GM19025 (cell line): Measurements from ENCODE around the gene KRTAP4-9.
"Not testable (repeated sequence)": the region's sequence is repeated elsewhere in the genome, so short reads cannot be mapped to it uniquely, and the experiment has no call there.

ENCODE experiments used
- ATAC-seq: cut with Tn5 transposase; IDR thresholded peaks from one replicate; pipeline ENCODE4 v1.9.1; 2021; ENCODE audit warnings: mild to moderate bottlenecking, low read depth, moderate library complexity; ENCODE audit not compliant: unreplicated experiment

The KRTAP4-9 gene

GRCh38 chr17:41096055-41096454 lies 9.1 kb upstream of the KRTAP4-9 start:
- no peak for ATAC-seq

- no peak for ATAC-seq
Measured at GRCh38 chr17:41098042-41098441, 7.1 kb upstream of the KRTAP4-9 start, which contains the start of gene KRTAP4-8. TSS of gene KRTAP4-8 (minus strand) at chr17:41098142. CDS start at chr17:41098084, 58 bp downstream.

- ATAC-seq: no peak
Measured at GRCh38 chr17:41098481-41098880, 6.7 kb upstream of the KRTAP4-9 start.

GRCh38 chr17:41099682-41100480 lies 5.3 kb upstream of the KRTAP4-9 start:
- not testable (repeated sequence) for ATAC-seq

- ATAC-seq: no peak
Measured at GRCh38 chr17:41101586-41102259, 3.5 kb upstream of the KRTAP4-9 start, which contains the start of gene KRTAP4-16. TSS of gene KRTAP4-16 (minus strand) at chr17:41102209. CDS start at chr17:41102209, 0 bp downstream.

- ATAC-seq: no peak
Measured at GRCh38 chr17:41103896-41104295, 1.3 kb upstream of the KRTAP4-9 start.

GRCh38 chr17:41104386-41105038 lies 677 bp upstream of the KRTAP4-9 start:
- not testable (repeated sequence) for ATAC-seq

GRCh38 chr17:41107941-41108450 lies 2.8 kb downstream of the KRTAP4-9 start:
- no peak for ATAC-seq

- not testable (repeated sequence) for ATAC-seq
Measured at GRCh38 chr17:41108728-41109386, 3.7 kb downstream of the KRTAP4-9 start.

- ATAC-seq: no peak
Measured at GRCh38 chr17:41111151-41111885, 6.1 kb downstream of the KRTAP4-9 start.

GRCh38 chr17:41116297-41116696 lies 11.1 kb downstream of the KRTAP4-9 start:
- ATAC-seq: no peak

GRCh38 chr17:41117846-41118386 lies 12.7 kb downstream of the KRTAP4-9 start, which contains the start of gene KRTAP4-11:
TSS of gene KRTAP4-11 (minus strand) at chr17:41118373. CDS start at chr17:41118315, 58 bp downstream.
- ATAC-seq: not testable (repeated sequence)

- ATAC-seq: no peak
Measured at GRCh38 chr17:41118721-41119120, 13.5 kb downstream of the KRTAP4-9 start.

- ATAC-seq: not testable (repeated sequence)
Measured at GRCh38 chr17:41119696-41120690, 14.8 kb downstream of the KRTAP4-9 start.

GRCh38 chr17:41121742-41122141 lies 16.6 kb downstream of the KRTAP4-9 start:
- no peak for ATAC-seq

- not testable (repeated sequence) for ATAC-seq
Measured at GRCh38 chr17:41123292-41123990, 18.3 kb downstream of the KRTAP4-9 start.

GRCh38 chr17:41123991-41124371 lies 18.8 kb downstream of the KRTAP4-9 start, which contains the start of gene KRTAP4-12:
TSS of gene KRTAP4-12 (minus strand) at chr17:41124182. CDS start at chr17:41124122, 60 bp downstream.
- ATAC-seq: not testable (repeated sequence)
